IPS DF 19.7 (cell line): ENCODE measurements around the gene ABHD6.

Source experiments
- DNase-seq: peaks from one replicate; pipeline ENCODE4 v3.0.0-alpha.2; 2013; ENCODE audit warnings: low read depth, low spot score

ABHD6 gene

GRCh38 chr3:58342676-58343075, 105.1 kb downstream of the ABHD6 start:
- DNase-seq: no peak
